Stimulated activated CD8-positive, alpha-beta memory T cell treated with anti-CD3 and anti-CD28 coated beads, Interleukin-15, amount 100 ng/mL, for 4 hours (primary cell): ENCODE results near the gene LRP5.
"Not testable (repeated sequence)": the region's sequence is repeated elsewhere in the genome, so short reads cannot be mapped to it uniquely, and the experiment has no call there.

Experiments used
- DNase-seq, 2 donors: peaks; one replicate each; pipeline ENCODE4 v3.0.0-alpha.2; 2020; ENCODE audit warnings: low read depth in 2 of 2

The LRP5 gene

GRCh38 chr11:68388595-68389198 is 76.3 kb downstream of the LRP5 start:
- no peak for DNase-seq

- no peak for DNase-seq
These were observed 77.9 kb downstream of the LRP5 start for GRCh38 chr11:68390315-68390714.

- no peak for DNase-seq
These were observed 80.4 kb downstream of the LRP5 start for GRCh38 chr11:68392822-68393221.

- no peak for DNase-seq
These were observed 84.1 kb downstream of the LRP5 start for GRCh38 chr11:68396516-68396915.

GRCh38 chr11:68397256-68397655 is 84.9 kb downstream of the LRP5 start:
- DNase-seq, result no peak

- no peak for DNase-seq
These were observed 86.8 kb downstream of the LRP5 start for GRCh38 chr11:68398995-68399851.

GRCh38 chr11:68399916-68400315 is 87.5 kb downstream of the LRP5 start:
- DNase-seq, result no peak

GRCh38 chr11:68400584-68400983 is 88.2 kb downstream of the LRP5 start:
- not testable (repeated sequence) for DNase-seq

- DNase-seq, result no peak
These were observed 89.5 kb downstream of the LRP5 start for GRCh38 chr11:68401856-68402255.

GRCh38 chr11:68402355-68403031 is 90.1 kb downstream of the LRP5 start:
- no peak for DNase-seq

GRCh38 chr11:68403424-68403823 is 91.0 kb downstream of the LRP5 start:
- no peak for DNase-seq

GRCh38 chr11:68403831-68404230 is 91.4 kb downstream of the LRP5 start:
- DNase-seq, result no peak

GRCh38 chr11:68406324-68407313 is 94.2 kb downstream of the LRP5 start:
- DNase-seq, result no peak

GRCh38 chr11:68408512-68408911 is 96.1 kb downstream of the LRP5 start:
- no peak for DNase-seq

- no peak for DNase-seq
These were observed 97.5 kb downstream of the LRP5 start for GRCh38 chr11:68409748-68410344.

GRCh38 chr11:68411501-68411991 is 99.2 kb downstream of the LRP5 start:
- no peak for DNase-seq

GRCh38 chr11:68412593-68413475 is 100.4 kb downstream of the LRP5 start:
- no peak for DNase-seq

- DNase-seq, result no peak
These were observed 101.2 kb downstream of the LRP5 start for GRCh38 chr11:68413591-68413999.

GRCh38 chr11:68414496-68415221 is 102.3 kb downstream of the LRP5 start:
- no peak for DNase-seq
